HepG2 (cell line): ENCODE results near the gene TPRN.

Experiments
- TCF7 ChIP-seq: sonication (generic); IDR thresholded peaks from 2 replicates; pipeline ENCODE4 v1.6.1; 2016; ENCODE audit warnings: antibody characterized with exemption, low read depth
- ZNF446 ChIP-seq: sonication (generic); formaldehyde crosslinking; IDR thresholded peaks from 2 replicates; pipeline ENCODE4 v1.5.0; 2020; ENCODE audit warnings: mild to moderate bottlenecking, missing genetic modification reagents
- TF ChIP-seq, protein P1 (sequence below): sonication (generic); formaldehyde crosslinking; IDR thresholded peaks from 2 replicates; pipeline ENCODE4 v1.4.0; 2020; ENCODE audit warnings: mild to moderate bottlenecking, missing genetic modification reagents

DNA sequence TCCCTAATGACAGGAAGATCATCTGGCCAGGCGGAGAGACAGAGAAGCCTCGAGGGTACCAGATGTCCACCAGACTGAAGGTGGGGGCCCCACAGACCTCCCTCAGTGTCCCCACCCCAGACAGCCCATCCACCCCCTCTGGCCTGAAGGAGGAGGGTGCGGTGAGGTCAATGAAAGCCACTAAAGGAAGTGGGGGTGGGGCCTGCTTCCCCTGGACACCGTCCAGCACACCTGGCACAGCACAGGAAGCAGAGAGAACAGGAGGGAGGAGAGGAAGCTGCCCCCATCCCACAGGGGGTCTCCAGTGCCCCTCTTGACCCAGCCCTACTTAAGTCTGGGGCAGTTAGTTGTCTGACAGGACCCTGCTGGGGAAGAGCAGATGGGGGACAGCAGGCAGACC is 41.9 kb downstream of the TPRN start:
- TF ChIP-seq TCF7 (no peak), ZNF446 (CRISPR knock-in tag) (no peak)
- TF ChIP-seq, protein P1, sequence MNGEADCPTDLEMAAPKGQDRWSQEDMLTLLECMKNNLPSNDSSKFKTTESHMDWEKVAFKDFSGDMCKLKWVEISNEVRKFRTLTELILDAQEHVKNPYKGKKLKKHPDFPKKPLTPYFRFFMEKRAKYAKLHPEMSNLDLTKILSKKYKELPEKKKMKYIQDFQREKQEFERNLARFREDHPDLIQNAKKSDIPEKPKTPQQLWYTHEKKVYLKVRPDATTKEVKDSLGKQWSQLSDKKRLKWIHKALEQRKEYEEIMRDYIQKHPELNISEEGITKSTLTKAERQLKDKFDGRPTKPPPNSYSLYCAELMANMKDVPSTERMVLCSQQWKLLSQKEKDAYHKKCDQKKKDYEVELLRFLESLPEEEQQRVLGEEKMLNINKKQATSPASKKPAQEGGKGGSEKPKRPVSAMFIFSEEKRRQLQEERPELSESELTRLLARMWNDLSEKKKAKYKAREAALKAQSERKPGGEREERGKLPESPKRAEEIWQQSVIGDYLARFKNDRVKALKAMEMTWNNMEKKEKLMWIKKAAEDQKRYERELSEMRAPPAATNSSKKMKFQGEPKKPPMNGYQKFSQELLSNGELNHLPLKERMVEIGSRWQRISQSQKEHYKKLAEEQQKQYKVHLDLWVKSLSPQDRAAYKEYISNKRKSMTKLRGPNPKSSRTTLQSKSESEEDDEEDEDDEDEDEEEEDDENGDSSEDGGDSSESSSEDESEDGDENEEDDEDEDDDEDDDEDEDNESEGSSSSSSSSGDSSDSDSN (CRISPR knock-in tag): no peak
